ENCODE results near the gene ZSCAN25.
"Not testable (repeated sequence)": the region's sequence is repeated elsewhere in the genome, so short reads cannot be mapped to it uniquely, and the experiment has no call there.

Gene ZSCAN25

DNA sequence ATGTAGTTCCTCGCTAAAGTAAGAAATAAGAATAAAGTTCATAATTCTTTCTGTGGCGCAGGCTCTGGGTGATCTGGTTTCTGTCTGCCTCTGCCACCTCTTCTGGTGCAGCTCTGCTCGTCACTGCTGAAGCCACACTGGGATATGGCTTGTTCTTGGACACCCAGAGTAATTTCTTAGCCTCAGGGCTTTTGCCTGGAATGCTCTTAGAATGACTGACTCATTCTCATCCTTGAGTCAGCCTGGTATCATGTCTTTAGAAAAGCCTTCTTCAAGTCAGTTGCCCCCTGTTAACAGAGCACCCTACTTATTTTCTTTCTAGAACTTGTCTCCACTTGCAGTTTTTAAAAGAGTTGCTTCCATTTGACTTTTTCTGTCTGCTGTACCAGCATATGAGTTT, 2.0 kb downstream of the ZSCAN25 start:
- no peak for DNase-seq

DNA sequence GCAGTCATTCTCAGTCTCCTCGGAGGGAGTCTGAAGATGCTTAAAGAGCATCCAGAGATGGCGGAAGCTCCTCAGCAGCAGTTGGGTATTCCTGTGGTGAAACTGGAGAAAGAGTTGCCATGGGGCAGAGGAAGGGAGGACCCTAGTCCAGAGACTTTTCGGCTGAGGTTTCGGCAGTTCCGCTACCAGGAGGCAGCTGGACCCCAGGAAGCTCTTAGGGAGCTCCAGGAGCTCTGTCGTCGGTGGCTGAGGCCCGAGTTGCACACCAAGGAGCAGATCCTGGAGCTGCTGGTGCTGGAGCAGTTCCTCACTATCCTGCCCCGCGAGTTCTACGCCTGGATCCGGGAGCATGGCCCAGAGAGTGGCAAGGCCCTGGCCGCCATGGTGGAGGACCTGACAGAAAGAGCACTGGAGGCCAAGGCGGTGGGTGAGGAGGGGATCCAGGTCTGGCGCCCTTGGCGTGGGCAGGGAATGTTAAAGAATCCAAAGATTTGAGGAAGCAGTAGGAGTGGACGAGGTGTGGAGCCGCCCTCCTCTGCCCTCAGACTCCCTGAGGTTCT, 2.9 kb downstream of the ZSCAN25 start:
- DNase-seq: no peak

DNA sequence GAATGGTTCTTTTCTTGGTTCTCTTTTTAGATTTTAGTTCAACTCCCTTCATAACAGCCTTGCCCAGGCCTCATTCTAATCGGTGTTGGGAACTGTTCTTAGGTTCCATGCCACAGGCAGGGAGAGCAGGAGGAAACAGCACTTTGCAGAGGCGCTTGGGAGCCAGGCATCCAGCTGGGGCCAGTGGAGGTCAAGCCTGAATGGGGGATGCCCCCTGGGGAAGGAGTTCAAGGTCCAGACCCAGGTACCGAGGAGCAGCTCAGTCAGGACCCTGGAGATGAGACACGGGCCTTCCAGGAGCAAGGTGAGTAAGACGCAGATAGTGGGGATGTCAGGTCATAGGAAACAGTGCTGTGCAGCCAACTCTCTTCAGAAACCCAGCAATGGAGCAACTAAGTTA, 4.5 kb downstream of the ZSCAN25 start:
- DNase-seq: no peak

DNA sequence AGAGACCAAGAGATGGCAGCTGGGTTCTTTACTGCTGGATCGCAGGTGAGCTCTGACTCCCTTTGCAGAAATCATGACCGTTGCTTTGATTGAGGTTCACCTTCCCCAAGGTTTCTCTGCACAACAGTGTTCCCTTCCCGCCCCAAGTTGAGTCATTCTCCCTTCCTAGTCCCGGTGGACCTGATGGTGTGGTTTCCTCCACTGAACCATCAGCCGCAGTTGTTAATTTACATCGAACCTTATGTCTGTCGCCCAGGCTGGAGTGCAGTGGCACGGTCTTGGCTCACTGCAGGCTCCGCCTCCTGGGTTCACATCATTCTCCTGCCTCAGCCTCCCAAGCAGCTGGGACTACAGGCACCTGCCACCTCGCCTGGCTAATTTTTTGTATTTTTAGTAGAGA, 5.8 kb downstream of the ZSCAN25 start:
- no peak for DNase-seq

DNA sequence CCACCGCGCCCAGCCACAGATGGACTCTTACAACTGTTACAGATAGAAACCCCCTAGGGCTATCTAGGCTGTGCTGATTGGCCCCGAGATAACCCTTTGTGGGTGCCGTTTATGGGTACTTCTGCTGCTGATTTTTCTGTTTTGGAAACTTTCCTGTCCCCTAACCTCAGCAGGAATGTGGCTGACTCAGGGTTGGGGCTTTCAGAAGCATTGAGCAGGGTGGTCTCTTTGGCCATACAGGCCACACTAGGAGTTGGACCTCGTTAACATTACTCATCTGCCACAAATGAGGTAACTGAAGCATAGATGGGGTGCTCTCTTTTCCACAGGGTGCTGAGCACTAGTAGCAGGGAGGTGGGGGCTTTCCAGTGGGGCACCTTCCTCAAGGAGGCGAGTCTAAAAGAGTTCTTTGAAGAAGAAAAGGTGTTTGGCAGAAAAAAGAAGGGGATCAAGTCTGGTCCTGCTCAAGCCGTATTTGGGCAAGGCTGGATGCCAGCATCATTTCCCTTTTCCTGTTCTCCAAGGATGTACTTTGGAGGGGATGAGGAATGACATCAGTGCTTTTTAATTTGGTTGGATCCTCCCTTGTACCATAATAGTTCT, 6.4 kb downstream of the ZSCAN25 start:
- no peak for DNase-seq

DNA sequence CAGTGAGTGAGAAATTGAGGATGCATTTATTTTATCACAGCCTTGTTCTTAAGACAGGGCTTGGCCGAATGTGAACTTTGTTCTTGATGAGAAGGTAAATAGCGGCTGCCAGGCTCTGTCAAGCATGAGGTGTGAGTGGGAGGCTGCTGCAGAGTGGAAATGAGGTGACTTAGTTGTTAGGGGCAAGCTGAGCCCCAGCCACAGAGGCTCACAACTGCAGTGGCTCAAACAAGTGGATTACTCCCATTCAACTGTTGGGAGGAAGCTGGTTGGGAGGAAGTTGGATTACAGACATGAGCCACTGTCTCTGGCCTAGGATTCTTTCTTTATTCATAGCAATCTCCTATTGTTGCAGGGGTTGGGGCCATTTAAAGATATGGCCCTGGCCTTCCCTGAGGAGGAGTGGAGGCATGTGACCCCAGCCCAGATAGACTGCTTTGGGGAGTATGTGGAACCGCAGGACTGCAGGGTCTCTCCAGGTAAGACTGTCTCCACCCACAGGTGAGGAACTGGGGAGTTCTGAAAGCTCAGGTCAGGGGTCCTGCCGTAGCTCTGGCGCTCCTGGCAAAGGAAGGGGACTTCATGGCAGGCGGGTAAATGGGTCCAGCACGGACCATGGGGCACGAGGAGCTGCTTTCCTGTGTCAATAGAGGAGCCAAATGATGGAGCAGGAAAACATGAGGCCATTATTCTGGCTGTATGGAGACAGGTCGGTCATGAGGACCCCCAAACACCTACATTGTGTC, 7.1 kb downstream of the ZSCAN25 start:
- no peak for DNase-seq

DNA sequence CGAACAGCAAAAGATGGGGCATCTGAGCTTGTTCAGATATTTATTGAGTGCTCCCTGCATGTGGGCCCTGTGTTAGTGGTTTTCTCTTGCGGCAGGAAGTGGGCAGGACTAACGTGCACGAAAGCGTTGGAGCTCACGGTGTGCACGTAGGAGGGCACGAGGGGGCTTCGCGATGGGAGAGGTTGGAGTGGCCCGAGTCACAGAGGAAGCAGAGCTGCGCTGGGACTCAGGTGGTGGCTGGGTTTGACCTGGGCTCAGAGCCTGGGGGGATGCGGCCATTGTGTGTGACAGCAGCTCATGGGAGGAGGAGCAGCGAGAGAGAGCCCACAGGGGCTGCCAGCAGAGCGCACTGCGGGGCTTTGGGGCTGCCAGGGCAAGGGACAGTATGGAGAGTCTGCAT, 7.7 kb downstream of the ZSCAN25 start:
- no peak for DNase-seq

DNA sequence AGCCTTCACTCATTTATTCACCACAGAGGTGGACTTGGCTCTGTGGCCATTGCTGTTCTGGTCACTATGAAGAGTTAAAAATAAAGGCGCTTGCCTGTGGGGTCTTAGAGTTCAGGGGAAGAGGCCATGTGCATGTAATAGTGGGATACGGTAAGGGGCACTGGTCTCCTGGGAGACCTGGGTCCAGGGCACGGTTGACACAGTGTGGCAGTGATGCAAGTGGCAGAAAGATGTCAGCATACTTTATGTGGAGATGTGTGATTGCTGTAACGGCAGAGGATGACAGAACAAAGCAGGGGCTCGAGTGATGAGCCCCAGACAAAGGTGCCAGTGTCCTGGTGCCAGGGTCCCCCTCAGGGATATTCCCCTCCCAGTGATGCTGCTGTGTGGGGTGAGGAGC, 8.6 kb downstream of the ZSCAN25 start:
- DNase-seq: no peak

DNA sequence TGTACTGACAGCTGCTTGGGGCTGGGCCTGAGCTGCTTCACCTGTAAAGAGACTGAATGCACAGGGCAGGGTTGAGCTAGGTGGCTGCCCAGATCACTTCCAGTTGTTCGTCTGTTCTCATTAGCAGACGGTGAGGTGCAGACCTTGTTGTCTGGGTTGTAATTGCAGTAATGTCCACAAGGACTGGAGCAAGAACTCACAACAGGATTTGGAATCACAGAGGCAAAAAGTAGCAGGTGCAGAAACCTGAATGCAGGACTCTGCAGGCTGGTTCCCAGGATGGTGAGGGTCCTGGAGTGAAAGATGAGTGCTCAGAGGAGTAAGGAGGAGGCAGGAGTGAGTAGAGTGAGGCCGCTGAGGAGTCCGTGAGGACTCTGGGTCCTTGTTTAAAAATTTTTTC, 9.2 kb downstream of the ZSCAN25 start:
- no peak for DNase-seq

DNA sequence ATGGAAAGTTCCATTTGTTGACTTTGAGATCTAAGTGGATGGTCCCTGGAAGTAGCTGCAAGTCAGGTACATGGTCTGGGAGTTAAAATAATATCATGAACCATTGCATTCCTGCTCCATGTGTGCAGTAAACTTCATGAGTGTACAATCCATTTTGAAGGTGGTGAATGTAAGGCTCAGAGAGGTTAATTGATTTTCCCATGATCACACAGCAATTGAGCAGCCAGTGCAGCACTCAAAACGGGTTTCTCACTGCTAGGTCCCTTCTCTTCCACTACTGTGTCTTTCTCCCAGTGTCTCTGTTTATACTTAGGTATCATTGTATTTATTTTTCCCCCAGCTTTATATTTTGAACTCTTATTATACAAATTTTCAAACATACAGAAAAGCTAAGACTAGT, 9.9 kb downstream of the ZSCAN25 start:
- no peak for DNase-seq

DNA sequence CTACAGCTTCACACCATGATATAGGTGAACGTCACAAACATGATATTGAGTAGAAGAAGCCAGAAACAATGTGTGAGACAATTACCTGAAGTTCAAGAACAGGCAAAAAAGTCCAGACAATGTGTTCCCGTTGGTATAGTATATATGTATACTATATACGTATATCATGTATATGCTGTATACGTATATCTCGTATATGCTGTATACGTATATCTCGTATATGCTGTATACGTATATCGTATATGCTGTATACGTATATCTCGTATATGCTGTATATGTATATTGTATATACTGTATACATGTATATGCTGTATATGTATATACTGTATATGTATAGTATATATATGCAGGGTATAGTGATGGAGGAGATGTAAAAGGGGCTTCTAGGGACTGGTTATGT, 10.8 kb downstream of the ZSCAN25 start:
- no peak for DNase-seq

DNA sequence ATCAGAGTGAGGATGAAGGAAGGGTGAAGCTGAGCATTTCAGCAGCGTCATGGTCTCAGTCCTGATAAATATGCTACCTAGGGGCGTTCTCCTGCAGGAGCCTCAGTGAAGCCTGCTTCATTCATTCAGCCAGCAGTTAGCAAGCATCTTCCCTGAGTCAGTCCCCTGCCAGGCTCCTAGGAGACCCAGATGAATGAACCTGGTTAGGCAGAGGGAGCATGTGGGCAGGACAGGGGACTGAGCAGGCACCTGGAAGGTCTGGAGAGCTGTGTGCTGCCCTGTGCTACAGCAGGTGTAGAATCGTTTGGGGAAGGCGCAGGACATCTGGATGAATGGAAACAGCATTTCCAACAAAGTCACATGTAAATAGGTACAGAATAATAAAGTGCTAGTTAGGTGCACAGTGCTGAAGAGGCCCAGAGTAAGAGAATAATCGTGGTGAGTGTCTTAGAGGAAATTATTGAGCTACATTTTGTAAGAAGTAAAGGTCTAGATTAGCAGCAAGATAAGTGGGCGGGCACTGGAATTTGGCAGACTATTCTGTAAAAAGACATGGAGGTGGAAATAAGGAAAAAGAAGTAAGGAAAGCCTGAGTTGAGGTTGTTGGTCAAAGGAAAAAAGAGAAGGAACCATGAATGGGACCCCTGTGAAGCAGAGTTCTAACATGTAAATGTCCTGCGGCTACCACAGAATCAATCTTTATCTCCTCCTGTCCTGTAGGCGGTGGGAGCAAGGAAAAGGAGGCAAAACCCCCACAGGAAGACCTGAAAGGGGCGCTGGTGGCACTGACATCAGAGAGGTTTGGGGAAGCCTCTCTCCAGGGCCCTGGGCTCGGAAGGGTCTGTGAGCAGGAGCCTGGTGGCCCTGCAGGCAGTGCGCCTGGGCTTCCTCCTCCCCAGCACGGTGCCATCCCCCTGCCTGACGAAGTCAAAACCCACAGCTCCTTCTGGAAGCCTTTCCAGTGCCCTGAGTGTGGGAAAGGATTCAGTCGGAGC, 12.0 kb downstream of the ZSCAN25 start:
- DNase-seq: no peak

DNA sequence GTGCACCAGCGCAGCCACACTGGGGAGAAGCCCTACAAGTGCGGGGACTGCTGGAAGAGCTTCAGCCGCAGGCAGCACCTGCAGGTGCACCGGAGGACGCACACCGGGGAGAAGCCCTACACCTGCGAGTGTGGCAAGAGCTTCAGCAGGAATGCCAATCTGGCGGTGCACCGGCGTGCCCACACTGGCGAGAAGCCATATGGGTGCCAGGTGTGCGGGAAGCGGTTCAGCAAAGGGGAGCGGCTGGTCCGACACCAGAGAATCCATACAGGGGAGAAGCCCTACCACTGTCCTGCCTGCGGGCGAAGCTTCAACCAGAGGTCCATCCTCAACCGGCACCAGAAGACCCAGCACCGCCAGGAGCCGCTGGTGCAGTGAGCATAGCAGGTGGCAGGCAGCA, 12.9 kb downstream of the ZSCAN25 start:
- DNase-seq: no peak

DNA sequence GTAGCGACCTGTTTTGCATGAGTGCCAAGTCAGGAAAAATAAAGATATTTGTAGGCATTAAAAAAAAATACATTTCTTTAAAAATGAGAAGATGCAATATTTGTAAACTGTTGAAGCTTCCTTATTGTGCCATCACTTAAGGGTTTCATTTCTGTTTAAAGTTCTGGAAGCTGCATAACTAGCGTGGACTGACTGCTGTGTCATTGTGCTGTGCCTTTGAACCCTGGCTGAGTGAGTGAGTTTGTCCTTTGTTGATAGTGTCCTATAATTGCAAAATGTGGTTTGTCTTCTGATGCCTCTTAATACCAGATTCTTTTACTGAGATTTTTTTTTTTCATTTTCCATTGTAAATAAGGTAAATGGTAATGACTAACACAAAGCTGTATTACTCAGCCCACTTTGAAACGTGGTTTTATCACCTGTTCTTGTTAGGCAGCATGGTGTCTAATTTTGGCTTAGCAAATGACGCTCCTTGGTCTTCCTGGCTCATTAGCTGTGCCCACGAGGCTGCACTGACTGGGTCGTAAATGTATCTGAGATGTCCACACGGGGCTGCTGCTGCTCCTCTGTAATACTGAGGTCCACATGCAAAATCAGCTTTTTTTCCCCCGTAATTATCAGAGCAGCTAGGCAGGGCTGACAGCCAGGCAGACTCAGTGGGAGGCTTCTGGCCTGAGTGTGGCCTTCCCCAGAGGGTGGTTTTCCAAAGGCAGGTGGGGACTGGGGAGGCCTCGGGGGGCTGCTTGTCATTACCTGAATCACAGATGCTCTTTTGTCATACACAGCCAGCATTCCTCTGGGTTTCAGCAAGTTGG, 14.8 kb downstream of the ZSCAN25 start:
- no peak for DNase-seq

DNA sequence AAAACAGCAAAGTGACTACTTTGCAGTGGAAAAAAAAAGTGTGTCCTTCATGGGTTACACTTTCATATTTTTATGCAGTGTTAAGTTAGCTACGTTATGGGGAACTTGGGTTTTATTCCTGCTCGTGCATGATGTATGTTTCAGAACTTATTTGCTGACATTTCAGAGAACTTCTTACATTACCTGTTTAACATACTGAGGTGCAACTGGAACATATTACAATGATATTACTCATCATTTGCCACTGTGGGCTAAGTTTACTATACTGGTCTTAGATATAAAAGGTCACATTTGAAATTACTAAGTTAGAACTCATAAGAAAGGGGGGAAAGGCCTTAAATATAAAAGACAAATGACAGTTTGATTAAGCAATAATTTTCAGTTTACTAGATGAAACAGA, 20.7 kb downstream of the ZSCAN25 start:
- not testable (repeated sequence) for DNase-seq

DNA sequence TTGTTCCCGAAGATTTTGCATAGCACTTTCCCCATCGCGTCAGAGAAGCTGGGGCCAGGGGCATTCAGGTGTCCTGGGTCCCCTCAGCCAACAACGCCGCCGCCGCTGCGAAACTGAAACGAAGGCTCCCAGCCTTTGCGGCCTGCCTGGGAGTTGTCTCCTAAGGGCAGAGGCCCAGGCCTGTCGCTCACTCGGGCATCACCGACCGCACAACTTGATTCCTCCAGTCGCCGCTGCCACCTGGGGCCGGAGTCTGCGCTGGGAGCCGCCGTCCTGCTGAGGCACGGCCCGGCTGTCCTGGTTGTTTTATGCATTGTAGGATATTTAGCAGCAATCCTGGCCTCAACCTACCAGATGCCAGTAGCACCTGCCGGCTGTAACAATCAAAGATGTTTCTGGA, 22.0 kb downstream of the ZSCAN25 start:
- DNase-seq: no peak

DNA sequence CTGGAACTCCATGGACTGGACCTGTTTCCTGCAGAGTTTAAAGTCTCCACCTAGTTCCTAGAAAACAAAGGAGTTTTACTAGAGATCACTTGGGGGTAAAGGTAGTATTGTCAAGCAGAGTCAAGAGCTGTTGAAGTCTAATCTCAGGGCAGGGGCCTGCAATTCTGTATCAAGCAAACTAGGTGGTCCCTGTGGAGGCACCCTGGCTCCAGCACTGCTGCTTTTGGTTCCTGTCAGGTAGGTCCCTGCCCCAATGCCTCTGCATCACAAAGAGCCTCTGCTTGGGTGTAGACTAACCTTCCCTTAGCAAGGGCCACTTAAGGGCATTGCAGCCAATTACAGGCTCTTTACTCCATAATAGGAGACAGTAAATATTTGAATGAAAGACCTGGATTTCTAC, 22.5 kb downstream of the ZSCAN25 start:
- DNase-seq: no peak

DNA sequence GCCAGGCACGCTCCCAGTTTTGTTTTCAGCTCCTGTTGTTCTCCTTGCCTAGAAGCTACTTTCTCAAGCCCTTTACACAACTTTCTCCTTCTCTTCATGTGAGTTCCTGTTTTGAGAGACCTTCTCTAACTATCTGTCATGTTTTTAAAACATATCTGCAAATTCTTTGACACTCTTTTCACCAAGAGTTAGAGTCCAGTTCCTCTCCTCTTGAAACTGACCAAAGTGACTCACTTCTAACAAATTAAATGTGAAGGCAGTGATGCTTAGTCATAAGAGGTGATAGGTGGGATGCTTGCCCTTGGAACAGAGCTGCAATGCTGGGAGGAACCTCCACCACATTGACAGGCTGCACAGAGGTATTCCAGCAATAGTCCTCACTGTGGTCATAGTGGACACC, 25.3 kb downstream of the ZSCAN25 start:
- no peak for DNase-seq

DNA sequence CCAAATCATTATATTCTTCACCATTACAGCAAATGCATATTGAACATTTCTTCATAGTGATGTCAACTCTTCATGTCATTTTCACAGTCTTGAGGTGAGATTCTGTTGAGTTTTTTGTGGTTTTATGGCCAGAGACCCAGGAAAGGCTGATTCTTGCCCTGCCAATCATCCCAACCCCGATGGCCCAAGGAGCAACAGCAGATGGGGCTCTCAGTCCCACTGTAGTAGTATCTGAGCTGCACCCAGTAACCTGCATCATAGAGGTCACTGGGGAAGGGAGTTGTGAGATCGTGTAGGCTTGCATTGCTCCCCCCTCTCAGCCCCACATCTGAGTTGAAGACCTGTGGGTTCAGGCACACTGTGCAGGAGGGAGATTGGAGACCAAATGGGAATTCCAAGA, 26.7 kb downstream of the ZSCAN25 start:
- DNase-seq: no peak

DNA sequence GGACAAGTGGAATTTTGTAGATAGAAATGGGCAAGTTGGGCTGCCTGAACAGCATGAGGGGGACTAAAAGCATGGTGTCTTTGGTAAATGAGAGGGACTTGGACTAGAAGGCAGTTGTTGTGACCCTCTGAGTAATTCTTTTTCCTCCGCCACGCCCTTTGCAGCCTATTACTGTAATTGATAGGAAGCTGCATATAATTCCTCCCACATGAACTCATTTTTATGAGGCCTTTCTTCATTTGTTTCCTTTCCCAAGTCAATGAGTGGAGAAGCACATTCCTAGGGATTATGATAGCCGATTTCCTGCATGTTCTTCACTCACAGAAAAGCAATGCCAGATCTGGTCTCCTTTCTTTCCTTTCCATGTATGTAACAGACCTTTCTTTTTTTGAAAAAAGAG, 27.7 kb downstream of the ZSCAN25 start:
- DNase-seq: no peak

DNA sequence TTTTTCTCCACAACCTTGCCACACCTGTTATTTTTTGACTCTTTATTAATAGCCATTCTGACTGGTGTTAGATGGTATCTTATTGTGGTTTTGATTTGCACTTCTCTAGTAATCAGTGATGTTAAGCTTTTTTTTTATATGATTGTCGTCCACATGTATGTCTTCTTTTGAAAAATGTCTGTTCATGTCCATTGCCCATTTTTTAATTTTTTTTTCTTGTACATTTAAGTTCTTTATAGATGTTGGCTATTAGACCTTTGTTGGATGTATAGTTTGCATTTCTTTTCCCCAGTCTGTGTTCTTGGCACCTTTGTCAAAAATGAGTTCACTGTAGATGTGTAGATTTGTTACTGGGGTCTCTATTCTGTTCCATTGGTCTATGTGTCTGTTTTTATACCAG, 28.8 kb downstream of the ZSCAN25 start:
- no peak for DNase-seq

DNA sequence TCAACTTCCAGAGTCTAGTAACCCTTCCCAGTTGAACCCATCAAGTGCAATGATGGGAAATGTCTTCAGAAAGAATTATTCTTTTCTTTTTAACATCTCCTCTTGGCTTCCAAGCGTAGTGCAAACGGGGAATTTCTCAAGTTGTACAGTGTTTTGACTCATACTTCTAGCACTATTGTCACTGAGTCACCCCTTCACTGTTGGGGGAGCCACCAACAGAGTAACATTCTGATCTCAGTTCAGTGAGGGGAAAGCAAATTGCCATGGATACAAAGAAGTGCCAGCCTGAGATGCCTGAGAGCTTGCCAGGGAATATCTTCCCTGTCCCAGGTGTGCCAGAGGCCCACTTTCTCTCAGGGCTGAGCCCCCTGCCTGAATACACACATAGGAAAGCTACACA, 32.1 kb downstream of the ZSCAN25 start:
- DNase-seq: no peak

DNA sequence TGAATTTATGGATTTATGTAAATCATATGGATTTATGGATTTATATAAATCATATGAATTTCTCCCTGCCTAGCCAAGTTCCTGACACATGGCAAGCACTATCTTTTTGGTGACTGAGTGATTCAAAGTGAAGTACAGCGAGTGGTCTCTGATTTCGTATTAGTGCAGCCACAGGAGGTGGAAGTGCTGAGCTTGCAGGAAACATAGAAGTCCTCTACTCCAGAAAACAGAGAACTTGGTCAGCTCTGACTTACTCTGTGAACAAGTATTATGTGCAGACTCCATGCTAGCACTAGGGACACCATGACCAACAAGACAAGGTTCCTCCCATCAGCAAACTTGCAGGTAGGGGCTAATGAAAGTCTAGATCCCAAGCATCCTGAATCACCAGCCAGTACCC, 34.5 kb downstream of the ZSCAN25 start:
- DNase-seq: no peak
